Uterus (tissue), 2 donors: ENCODE data around the gene DIP2B.

ENCODE experiments used
- CTCF ChIP-seq, 4 experiments: fragments of 200-600 bp in 2 of 4; fragments of 450-650 bp in 2 of 4; sonication (generic) in 2 of 4; IDR thresholded peaks; one replicate each; pipeline ENCODE4 v1.5.1; 2016 to 2019; ENCODE audit warnings: antibody characterized with exemption in 4 of 4, mild to moderate bottlenecking in 2 of 4, moderate library complexity in 1 of 4
- POLR2A ChIP-seq, 2 donors: fragments of 450-650 bp; IDR thresholded peaks; one replicate each; pipeline ENCODE4 v1.6.1; 2016; ENCODE audit warnings: antibody characterized with exemption in 2 of 2, mild to moderate bottlenecking in 1 of 2, moderate library complexity in 1 of 2

GRCh38 chr12:50728417-50728816, 223.6 kb downstream of the DIP2B start:
- no peak for TF ChIP-seq CTCF (IDR thresholded peaks at IDR 0.05)
- no peak for TF ChIP-seq POLR2A (IDR thresholded peaks at IDR 0.05)
